ENCODE results near the gene EVX1.

Gene EVX1

DNA sequence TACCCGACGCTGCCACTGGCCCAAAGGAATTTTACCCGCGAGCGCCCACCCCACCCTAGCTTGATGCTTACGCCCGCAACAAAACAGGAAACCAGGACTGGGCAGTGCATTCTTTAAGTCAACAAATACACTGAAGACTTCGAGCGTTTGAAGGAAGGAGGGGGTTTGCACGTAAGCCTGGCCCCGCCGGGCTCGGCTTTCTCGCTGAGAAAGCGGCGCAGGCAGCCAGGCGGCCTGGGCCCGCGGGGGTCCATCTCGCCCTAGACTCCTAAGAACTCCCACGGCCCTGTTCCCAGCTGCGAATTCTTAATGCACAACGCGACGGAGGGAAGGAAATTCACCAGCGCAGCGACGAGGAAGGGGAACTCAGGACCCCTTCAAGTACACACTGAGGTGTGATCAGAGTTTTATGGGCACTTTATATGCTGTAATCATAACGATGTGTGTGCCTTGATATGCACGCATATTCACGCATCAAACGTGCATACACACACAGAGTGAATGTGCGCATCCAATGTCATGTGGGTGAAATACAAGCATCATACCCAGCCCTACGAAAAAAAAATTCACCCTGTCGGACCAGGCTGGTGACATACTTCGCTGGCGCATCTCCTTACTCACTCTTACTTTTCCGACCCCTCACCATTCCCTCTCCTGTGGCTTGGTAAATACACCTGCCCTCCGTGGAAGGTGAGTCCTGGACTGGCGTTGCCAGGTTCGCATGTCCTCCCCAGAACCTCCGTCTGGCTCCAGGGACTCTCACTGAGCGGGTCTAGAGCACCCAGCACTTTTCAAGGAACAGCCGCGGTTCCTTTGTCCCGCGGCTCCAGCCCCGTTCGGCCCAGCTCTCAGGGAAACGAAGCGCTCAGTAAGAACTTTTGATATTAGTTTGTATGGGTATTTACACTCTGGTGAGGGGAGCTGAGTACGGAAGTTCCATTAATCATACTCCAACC is 37.0 kb upstream of the EVX1 start:
- no peak for DNase-seq (ENCODE audit: low spot score)

DNA sequence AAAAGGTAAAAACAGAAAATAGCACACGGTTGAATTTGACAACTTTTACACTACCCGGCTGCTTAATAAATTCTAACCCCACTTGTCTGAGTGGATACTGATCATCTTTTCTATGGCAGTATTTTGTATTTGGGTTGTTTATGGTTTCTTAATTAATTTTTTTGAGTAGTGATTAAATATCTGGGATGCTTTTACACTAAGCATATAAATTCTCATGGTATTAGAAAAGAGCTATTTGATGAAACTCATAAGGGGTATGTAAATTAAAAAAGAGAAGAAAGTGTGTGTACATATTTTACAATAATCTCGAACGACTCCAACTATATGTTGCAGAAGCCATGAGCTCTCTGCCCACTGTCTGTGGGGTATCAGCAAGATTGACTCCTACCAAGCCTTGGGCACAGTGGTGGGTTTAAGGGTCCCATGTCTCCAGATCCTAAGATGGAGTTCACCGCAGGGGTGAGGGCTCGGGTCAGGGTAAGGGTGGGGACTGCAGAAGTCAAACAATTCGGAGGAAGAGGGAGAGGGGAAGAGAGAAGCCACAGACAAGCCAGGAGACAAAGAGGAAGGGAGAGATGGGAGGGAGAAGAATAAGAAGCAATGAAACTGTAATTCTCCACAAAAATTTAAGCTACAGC is 35.1 kb upstream of the EVX1 start:
- DNase-seq (ENCODE audit: low spot score) = no peak

DNA sequence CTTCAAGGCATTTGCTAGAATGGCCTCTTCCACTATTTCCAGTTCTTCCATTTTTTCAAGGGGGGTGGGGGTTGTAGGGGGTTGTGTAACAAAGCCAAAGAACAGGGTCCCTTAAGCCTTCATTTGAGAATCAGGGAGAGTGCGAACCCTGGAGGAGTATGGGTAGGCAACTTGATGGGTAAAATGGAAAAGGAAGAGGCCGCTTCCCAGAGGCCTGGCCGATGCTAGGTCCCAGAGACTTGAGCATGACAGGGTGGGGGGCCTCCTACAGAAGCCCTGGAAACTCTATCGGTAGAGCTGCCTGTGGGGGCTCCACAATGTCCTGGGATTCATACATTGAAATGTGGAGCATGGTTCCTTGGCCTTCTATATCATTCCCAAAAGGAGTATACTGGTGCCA is 33.6 kb upstream of the EVX1 start:
- DNase-seq (ENCODE audit: low spot score) = no peak

DNA sequence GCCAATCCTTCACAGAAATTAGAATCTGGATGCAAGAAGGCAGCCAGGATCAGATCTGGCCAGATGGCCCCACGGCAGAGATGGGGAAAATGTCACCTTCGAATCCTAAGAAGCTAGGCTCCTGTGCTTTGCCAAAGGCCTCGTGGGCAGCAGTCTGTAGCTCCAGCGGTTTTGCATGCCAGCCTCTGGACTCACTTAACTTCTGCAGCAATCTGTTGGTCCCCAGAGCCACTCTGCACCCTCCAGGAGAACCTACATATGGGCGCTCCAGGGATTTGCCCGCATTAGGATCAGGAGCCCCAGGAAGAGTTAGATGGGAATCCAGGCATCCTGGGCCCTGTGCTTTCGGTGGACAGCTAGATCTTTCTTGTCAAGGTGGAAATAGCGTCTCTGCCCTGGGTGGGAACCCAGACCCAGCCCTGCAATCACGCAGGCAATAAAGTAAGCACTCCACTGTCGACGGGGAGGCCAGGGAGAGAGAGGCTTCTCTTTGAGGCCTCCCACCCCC is 32.6 kb upstream of the EVX1 start:
- DNase-seq (ENCODE audit: low spot score) = no peak

DNA sequence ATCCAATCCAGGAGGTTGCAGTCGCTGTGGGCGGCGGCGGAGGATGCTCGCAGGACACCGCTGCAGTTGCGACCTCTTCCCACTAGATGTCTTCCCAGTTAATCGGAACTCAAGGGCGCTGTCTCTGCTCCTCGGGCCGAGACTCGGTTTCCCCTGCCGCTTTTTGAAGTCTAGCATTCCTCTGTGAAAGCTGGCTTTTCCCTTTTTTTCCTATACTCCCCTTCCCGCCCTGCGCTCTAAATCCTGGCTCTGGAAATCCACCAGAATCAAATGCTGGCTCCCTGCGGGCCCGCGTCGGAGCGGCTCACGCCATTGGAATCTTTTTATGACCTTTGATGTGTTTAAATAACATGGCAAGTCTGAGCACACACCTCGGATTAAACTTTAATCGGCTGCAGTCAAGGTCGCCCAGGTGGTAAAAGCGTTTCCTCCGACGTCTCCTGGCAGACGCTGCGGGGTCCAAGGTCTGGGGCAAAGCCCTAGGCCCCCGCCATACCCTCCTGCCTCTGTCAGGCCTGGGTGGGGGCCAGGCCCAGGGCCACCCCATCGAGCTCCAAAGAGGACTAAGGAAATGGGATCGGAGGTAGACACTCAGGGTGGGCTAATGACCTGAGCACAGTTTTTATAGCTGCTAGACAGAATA is 32.0 kb upstream of the EVX1 start:
- DNase-seq (ENCODE audit: low spot score) = no peak

DNA sequence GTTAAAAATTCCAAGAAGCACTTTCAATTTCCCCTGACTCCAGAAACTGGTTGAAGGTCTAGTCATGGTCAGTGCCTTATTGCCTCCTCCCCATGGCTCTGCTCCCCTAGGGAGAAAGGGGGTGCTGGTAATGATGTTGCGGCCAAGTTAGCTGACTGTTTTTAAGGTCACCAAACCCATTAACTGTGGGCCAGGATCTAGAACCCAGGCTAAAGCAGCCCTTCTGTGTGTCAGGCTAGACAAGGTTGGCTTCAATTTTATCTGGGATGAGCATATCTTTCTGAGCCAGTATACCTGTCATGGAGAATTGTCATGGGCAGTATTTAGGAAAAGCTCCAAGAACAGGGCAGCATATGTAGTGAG is 31.5 kb upstream of the EVX1 start:
- DNase-seq (ENCODE audit: low spot score) = no peak

DNA sequence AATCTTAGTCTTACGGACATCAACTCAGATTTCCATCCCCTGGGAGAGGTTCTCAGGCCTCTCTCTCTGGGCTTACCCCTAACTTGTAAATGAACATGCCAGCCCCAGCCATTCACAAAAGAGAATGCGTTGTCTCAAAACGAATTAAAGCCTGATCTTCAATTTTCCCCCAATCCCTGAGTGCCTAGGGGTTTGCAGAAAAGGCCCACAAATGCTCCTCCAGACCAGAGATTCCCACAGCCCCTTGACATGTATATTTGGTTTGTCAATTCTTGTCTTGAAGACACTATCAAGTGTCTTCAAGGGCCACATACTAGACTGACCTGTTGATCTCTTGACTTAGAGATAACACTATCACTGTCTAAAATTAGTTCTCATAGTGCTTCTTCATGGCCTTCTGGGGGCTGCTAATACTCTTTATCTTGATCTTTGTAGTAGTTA is 30.8 kb upstream of the EVX1 start:
- no peak for DNase-seq (ENCODE audit: low spot score)

DNA sequence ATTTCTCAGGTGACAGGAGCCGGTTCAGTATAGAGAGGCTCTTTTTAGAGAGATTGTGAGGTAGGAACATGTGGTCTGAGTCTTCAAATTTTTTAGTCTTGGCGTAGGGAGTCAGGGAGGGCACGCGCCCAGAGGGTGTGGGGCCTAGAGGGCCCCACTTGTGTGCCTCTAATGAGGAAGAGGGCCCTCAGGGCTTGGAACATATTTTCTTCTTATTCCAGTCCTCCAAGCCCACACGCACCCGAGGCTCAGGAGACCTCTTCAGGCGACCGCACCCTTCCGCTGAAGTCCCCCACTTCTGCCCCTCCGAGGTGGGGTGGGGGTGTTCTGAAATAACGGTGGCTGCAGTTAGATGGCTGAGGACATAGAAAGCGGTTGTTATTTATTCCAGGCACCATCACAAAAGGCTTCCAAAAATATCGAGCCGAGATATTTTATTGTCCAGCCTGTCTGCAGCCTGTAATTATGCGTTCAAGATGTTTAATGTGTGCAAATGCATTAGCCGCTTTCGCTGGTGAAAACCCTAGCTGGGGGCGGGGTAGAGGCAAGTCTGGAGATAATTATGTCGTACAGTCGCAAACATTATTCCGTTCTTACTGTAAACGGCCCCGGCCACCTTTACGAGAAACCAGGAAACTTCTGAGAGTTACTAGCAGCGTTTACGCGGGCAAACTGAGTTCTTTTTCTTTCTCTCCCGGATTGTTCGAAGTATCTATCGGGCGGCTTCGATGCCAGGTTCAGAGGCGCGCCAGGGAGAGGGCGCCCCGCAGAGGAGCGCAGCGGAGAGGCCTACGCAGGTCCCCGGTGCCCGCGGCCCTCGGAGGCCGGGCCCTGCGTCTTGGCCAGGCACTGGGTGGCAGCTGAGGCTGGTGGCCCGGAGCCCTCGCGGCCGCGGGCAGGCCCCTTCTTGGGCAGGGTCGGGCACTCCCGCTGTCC is 29.8 kb upstream of the EVX1 start:
- DNase-seq (ENCODE audit: low spot score) = no peak

DNA sequence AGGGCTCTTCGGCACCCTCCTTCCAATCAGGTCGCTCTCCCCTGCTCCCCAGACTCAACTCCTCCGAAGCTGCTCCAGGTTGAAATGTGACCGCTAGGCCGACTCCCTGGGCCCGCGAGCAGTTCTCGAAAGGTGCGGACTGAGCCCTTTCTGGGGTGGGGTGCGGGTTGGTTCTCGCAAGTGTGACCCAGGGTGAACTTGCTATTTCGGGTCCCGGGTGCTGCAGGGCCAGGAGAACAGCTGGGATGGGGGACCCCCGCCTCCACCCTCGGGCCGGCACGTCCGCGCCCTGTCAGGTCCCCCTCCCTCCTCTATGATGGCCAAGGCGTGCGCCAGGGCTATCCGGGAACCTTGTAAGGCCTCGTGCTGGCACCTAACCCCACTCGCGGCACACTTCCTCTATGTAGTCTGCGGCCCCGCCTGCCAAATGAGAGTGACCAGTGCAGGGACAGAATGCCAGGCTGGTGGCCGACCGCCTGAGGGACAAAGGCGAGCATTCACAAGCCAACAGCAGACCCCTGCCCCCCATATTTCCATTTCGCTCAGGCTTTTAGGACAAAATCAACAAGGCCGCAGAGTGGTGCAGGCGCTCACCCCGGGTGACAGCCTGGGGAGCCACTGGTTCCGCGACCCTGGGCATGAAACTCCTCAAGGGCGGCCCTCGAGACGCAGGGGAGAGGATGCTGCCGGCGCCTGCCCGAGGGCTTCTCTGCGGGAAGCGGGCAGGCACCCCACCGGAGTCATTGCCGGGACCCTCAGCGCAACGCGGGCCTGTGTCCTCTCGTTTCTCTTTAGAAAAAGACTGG is 29.0 kb upstream of the EVX1 start:
- DNase-seq (ENCODE audit: low spot score) = no peak

DNA sequence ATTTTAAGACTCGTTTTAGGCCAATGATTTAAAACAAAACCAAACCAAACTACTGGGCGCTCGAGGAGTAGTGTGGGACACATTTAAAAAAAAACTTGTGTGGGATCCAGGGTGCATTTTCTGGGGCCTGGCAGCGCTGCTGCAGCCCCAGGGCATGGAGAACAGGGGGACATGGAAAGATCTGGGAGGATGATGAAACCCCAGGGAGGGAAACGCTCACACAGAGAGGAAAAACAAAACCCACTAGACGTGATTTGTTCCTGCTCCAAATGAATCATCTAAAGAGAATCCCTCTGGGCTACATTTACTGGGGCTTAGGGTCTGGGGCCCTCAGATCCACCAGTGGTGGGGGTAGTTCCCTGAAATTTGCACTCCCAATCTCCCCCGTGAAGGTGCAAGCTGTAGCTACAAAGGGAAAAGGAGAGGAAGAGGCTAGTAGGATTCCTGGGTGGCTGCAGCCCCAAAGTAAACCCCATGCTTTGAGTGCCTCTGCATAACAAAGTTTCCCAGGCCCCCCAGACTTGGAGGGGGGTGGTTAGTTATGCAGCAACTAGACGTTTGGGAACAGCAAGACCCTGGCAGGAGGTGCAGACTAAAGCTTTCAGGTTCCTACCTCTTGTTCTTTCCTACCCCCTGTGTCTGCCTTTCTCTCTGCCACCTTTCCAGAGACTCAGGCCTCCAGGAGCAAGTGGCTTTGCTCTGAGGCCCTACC is 28.2 kb upstream of the EVX1 start:
- no peak for DNase-seq (ENCODE audit: low spot score)

DNA sequence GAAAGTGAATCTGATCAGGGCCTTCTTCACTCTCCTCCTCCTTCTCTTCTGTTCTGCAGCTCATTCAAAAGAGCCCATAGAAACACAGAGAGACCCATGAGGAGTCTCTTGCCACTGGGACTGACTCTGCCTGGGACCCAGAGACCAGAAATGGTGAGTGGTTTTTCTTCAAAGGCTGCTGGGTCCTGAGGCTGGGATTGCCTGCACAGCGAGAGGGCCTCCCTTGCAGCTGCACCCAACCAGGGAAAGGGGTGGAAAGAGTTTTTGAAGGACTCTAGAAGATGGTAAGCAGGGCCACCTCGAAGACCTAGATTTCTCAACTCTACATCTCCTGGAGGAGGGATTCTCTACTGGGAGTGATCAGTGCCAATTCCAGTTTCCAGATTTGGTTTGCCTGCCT is 27.2 kb upstream of the EVX1 start:
- DNase-seq (ENCODE audit: low spot score) = no peak

DNA sequence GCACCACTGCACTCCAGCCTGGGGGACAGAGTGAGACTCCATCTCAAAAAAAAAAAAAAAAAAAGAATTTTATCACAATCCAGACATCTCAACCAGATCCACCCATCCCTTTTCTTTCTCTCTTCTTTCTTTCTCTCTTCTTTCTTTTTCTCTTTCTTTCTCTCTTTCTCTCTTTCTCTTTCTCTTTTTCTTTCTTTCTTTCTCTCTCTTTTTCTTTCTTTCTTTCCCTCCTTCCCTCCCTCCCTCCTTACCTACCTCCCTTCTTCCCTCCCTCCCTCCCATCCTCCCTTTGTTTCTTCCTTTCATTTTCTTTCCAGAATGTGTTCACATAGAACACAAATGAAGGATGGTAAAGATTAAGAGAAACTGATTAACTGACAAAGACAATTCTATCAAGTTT is 24.7 kb upstream of the EVX1 start:
- no peak for DNase-seq (ENCODE audit: low spot score)

DNA sequence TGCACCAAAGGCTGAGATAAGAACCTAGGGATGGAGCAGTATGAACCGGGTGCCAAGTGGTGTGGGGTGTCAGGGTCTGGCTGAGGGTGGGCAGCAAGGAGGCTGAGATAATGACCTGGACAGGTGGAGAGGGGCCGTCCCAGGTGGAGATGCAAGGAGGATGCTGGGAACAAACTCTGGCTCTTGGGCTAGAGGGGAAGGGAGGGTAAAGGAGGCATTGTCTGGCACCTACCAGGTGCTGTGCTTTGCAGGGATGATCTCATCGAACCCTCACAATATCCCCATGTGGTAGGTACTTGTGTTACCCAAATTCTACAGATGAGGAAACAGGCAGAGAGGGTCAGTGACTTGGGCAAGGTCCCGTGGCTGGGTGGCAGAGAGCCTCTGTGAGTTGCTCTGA is 22.8 kb upstream of the EVX1 start:
- DNase-seq (ENCODE audit: low spot score) = no peak

DNA sequence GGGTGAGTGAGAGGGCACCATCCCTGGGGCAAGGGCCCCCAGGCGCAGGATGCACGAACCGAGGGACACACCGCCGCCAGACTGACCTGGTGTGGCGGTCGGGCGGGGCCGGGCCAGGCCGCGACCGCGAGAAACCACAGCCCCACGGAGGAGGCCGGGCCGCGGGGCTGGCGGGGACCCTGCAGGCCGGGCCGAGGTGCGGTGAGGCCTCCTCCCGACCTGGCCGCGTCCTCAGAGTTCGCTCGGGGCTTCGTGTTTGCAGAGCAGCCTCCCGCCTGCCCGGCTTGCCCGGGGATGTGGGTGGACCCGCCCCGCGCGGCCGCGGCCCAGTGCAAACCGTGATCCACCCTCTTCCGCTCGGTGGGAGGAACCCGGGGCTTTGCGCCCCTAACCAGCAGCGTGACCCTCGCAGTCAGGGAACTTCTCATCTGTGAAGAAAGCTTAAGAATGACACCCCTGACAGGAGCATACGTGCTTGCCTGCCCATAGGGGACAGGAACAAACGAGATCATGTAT is 22.1 kb upstream of the EVX1 start:
- DNase-seq (ENCODE audit: low spot score) = no peak

DNA sequence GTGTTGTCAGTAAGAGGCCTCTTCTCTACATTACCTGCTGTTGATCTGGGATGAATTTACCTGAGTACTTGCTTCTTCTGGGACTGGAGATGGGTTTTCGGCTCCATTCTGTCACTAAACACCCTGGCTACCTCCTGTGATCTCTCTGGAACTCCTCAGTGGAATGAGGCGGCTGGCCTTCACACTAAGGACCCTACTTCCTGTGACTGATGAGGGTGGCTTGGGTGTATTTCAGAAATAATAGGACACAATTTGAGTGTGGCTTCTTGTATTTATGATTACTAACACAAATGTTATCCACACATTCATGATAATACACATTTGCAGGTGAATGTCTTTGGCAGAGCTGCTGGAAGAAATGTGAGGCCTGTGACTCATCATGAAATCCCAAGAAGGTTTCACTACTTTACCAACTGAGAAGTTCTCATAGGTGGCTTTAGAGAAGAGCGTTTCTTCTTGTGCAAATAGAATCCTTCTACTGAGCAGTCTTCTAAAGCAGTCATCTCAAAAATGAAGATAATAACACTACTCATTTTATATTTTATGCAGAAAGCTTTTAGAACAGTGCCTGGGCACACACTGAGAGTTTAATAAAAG is 21.3 kb upstream of the EVX1 start:
- DNase-seq (ENCODE audit: low spot score) = no peak

DNA sequence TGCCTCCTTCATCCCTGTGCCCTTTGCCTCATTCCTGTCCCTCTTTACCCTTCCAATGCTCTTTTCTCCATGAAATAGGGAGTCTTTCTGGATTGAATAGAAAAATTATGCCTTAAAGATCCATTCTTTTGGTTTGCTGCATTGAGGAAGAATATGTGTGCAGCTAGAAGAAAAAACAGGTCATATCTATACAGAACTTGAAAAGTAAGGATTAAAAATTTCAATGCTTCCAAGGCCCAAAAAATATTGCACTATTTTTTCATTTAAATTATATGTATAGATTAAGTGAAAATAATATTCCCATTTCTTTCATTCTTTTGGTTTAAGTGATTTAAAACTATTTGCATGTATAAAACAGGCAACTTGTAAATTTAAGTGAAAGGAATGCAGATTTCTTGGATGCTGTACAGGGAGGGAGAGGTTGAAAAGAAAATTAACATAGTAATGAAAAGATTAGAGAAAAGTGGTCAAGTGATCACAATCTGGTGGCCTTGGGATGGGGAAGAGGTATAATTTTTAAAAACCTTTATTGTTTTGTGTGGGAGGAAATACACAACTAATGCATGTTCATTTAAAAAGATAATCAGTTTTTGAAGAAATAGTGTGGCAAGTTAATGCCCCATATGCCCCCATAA is 18.5 kb upstream of the EVX1 start:
- DNase-seq (ENCODE audit: low spot score) = no peak

DNA sequence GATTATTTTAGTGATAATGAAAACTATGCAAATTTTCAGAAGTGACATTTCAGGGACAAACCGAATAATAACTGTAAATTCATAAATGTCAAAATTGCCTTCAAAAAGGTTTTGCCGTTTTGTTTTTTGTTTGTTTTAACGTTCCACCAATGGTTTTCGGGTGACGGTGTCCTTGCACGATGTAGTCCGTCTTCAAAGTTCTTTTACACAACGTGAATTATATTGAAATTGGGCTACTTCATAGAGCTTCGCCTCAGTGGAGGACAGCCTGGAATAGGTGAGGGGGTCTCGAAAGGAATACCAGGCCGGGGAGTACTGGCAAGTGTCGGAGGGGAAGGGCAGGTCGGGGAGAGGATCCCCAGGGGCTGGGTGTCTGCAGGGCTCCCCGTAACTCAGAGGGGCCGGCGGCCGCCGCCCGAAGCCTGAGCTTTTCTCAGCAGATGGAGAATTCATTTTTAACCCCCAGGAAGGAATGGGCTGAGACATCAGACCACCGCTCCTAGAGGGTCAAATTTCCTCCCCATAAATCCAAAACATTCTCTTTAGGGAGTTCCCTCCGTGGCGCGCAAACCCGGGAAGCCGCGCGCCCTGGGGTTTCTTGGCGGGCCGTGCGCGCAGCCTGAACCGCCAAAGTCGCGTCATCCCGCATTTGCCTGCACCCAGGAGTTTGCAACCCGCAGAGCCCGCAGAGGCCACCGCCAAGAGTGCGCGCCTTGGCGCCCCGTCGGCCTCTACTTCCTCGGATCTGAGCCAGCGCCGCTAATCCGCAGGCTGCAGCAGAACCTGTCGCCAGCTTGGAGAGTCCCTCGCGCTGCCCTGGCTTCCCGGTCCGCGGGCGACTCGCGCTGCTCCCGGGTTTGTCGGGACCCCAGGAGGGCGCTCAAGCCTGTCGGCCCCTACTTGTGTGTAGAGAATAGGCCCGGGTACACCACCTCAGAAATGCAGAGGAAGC is 17.3 kb upstream of the EVX1 start:
- DNase-seq (ENCODE audit: low spot score) = no peak

DNA sequence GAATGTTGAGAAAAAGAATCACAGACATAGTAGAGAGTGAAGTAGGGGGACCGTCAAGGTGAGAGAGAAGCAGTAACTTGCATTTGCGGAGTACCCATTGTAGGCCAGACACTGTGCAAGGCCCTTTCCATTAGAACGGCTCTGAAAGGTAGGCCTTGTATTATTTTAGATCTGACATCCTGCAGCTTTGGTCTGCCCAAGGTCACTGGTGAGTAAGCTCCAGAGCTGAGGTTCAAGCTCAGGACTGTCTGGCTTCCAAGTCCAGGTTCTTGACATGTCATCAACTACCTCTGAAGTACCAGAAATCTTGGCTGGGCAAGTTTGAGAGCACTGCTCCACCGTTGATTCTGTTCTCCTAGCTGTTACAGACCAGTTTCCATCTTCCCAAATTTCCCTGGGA is 13.2 kb upstream of the EVX1 start:
- no peak for DNase-seq (ENCODE audit: low spot score)
